Breast epithelium (tissue), 4 donors: ENCODE measurements around the gene FRK. TPM values are rescaled to one million over a fixed set of nuclear protein-coding genes. Genes with fewer than 3 reads are reported as not detected.

Experiments used
- DNase-seq, 2 donors: peaks; one replicate each; pipeline ENCODE4 v3.0.0-alpha.2; 2019; ENCODE audit warnings: low spot score in 2 of 2
- H3K27ac ChIP-seq, 2 donors: fragments of 200-600 bp; sonication (generic) in 1 of 2; one replicate each; pipeline ENCODE4 v1.5.1; 2016 to 2019; ENCODE audit warnings: mild to moderate bottlenecking in 1 of 2
- H3K27me3 ChIP-seq, 2 donors: fragments of 200-600 bp; sonication (generic) in 1 of 2; one replicate each; pipeline versions ENCODE4 v1.5.1 to v1.6.0; 2017 to 2019; ENCODE audit warnings: control low read depth in 1 of 2, mild to moderate bottlenecking in 1 of 2
- H3K36me3 ChIP-seq: fragments of 200-600 bp; one replicate; pipeline ENCODE4 v1.5.1; 2019
- H3K4me1 ChIP-seq, 2 donors: fragments of 200-600 bp; sonication (generic); one replicate each; pipeline ENCODE4 v1.5.1; 2016 to 2019; ENCODE audit warnings: control low read depth in 1 of 2
- H3K4me3 ChIP-seq, 3 donors: fragments of 200-600 bp; sonication (generic); 1 replicate in 2 of 3; 2 replicates in 1 of 3; pipeline ENCODE4 v1.5.1; 2016 to 2019; ENCODE audit warnings: mild to moderate bottlenecking in 3 of 3, moderate library complexity in 2 of 3
- H3K9me3 ChIP-seq, 2 donors: fragments of 200-600 bp; sonication (generic) in 1 of 2; one replicate each; pipeline ENCODE4 v1.5.1; 2016 to 2019; ENCODE audit warnings: control low read depth in 1 of 2
- CTCF ChIP-seq, 3 donors: fragments of 450-650 bp; IDR thresholded peaks; one replicate each; pipeline ENCODE4 v1.5.1; 2016 to 2017; ENCODE audit warnings: antibody characterized with exemption in 3 of 3, mild to moderate bottlenecking in 3 of 3, moderate library complexity in 3 of 3
- POLR2A ChIP-seq: fragments of 450-650 bp; IDR thresholded peaks from one replicate; pipeline ENCODE4 v1.6.1; 2016; ENCODE audit warnings: antibody characterized with exemption, mild to moderate bottlenecking, moderate library complexity
- POLR2AphosphoS5 ChIP-seq, 3 donors: sonication (generic); formaldehyde crosslinking; IDR thresholded peaks; one replicate each; pipeline ENCODE4 v1.6.1; 2017; ENCODE audit warnings: antibody characterized with exemption in 3 of 3
- intact Hi-C: fragments of 100-400 bp; cut with DNase I; formaldehyde crosslinking; loops from one replicate; pipeline ENCODE4 v1.15.1; 2023; ENCODE audit warnings: low total_unique reads
- total RNA-seq, 3 donors: library from RNA; depleted of rRNA; stranded (reverse); fragments of >200 nt; gene quantifications; one replicate each; pipeline ENCODE4 v1.1.0, GENCODE V29; 2016

The FRK gene
- total RNA-seq, 3 donors from 2014 or later, result 0.64 to 10.5 (median 5.9) TPM

GRCh38 chr6:115901896-115902295 lies 158.8 kb downstream of the FRK start:
- Histone ChIP-seq H3K27me3 (no peaks in the 10 kb centered on the region), H3K36me3 (no peaks in the 10 kb centered on the region), H3K4me3 (no peak overlapping the region), H3K27ac (no peak overlapping the region), H3K4me1 (no peaks in the 10 kb centered on the region), H3K9me3 (no peaks in the 10 kb centered on the region)
- TF ChIP-seq POLR2A (no peak), POLR2AphosphoS5 (IDR thresholded peaks at IDR 0.05) (no peak), CTCF (IDR thresholded peaks at IDR 0.05) (no peak)
- no peak for DNase-seq
- intact Hi-C loops, result no loop called here

DNA sequence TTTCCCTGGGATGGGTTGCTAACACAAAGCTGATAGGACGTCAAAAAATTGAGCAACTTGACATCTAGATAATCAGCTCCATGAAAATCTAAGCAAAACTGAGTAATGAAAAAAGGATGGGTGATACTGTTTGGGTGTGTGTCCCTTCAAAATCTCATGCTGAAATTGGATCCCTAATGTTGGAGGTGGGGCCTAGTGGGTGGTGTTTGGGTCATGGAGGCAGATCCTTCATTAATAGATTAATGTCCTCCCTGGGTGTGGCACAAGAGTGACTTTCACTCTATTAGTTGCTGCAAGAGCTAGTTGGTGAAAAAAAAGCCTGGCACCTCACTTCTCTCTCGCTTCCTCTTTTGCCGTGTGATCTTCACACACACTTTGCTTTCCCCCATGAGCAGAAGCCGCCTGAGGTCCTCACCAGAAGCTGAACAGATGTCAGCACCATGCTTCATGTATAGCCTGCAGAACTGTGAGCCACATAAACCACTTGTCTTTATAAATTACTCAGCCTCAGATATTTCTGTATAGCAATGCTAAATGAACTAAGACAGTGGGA lies 160.9 kb downstream of the FRK start:
- Histone ChIP-seq H3K27ac (no peak overlapping the region), H3K4me1 (no peaks in the 10 kb centered on the region), H3K36me3 (no peaks in the 10 kb centered on the region), H3K4me3 (no peak overlapping the region), H3K9me3 (no peaks in the 10 kb centered on the region), H3K27me3 (no peaks in the 10 kb centered on the region)
- intact Hi-C loops, result no loop called here
- TF ChIP-seq POLR2AphosphoS5 (IDR thresholded peaks at IDR 0.05) (no peak), POLR2A (no peak), CTCF (IDR thresholded peaks at IDR 0.05) (no peak)
- no peak for DNase-seq

GRCh38 chr6:115898246-115898645 lies 162.4 kb downstream of the FRK start:
- no peaks in the 10 kb centered on the region for H3K36me3 ChIP-seq
- no peaks in the 10 kb centered on the region for H3K27me3 ChIP-seq
- no peak overlapping the region for H3K4me3 ChIP-seq
- H3K9me3 ChIP-seq, result no peaks in the 10 kb centered on the region
- DNase-seq, result no peak
- H3K4me1 ChIP-seq, result no peaks in the 10 kb centered on the region
- intact Hi-C loops, result no loop called here
- TF ChIP-seq POLR2A (no peak), CTCF (IDR thresholded peaks at IDR 0.05) (no peak), POLR2AphosphoS5 (IDR thresholded peaks at IDR 0.05) (no peak)
- no peak overlapping the region for H3K27ac ChIP-seq

DNA sequence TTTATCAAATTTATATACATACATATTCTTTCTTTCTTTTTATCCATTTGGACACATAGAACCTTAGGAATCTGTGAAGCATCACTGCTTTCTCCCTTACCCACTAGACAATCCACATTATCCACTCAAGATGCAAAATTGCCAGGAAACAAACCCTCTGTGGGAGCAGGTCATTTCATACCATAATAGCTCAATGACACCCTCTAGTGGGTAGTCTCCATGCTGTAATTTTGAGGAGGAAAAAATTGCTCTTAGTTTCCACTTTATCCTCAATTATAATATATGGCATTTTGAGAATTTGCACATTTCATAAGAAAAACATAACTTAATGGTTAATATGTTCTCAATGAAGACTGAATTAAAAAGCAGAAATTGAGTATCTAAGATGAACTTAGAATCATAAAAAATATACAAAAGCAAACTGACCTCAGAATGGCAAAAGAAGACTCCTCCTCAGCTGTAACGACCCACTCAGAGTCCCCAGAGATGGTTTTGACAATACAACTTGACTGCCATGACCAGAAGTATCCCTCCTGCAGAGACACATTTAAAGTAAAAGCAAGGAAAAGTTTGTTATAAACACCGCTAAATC lies 164.1 kb downstream of the FRK start:
- Histone ChIP-seq H3K36me3 (no peaks in the 10 kb centered on the region), H3K9me3 (no peaks in the 10 kb centered on the region), H3K27me3 (no peaks in the 10 kb centered on the region), H3K27ac (no peak overlapping the region), H3K4me3 (no peak overlapping the region), H3K4me1 (no peaks in the 10 kb centered on the region)
- no peak for DNase-seq
- no peak for TF ChIP-seq POLR2A
- peak; percentile 25 to 54 (median 49) for TF ChIP-seq CTCF (IDR thresholded peaks at IDR 0.05)
- no peak for TF ChIP-seq POLR2AphosphoS5 (IDR thresholded peaks at IDR 0.05)
- intact Hi-C loops, result no loop called here

DNA sequence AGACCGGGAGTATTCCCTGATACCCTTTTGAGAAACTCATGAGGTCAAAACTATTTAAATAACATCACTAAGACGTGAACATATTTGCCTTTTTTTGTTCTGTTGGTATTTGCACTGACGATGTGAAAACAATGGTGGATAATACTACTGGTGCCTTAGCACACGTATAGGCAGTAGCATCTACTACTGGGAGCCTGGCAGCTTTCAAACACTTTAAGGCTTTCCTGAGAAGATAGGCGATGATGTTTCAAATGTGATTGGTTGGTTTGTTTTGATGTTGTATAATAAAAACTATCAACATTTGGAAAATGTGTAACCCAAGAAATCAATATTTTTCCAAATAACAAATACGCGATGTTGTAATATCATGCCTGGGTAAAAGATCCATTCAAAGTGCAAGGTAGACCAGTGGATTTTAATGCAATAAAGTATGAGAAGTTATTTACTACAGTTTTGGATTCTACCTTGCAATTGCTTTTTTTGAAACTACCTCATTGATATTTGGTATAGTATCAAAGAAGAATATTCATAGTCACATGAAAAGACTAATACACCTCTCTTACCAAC lies 166.2 kb downstream of the FRK start:
- intact Hi-C loops, result no loop called here
- no peak for DNase-seq
- H3K27ac ChIP-seq, result no peak overlapping the region
- H3K9me3 ChIP-seq, result no peaks in the 10 kb centered on the region
- no peaks in the 10 kb centered on the region for H3K27me3 ChIP-seq
- no peak for TF ChIP-seq CTCF (IDR thresholded peaks at IDR 0.05)
- TF ChIP-seq POLR2AphosphoS5 (IDR thresholded peaks at IDR 0.05), result no peak
- no peak for TF ChIP-seq POLR2A
- H3K4me1 ChIP-seq, result no peaks in the 10 kb centered on the region
- H3K36me3 ChIP-seq, result no peaks in the 10 kb centered on the region
- no peak overlapping the region for H3K4me3 ChIP-seq
